ENCODE data around the gene OTULIN.

Gene OTULIN

DNA sequence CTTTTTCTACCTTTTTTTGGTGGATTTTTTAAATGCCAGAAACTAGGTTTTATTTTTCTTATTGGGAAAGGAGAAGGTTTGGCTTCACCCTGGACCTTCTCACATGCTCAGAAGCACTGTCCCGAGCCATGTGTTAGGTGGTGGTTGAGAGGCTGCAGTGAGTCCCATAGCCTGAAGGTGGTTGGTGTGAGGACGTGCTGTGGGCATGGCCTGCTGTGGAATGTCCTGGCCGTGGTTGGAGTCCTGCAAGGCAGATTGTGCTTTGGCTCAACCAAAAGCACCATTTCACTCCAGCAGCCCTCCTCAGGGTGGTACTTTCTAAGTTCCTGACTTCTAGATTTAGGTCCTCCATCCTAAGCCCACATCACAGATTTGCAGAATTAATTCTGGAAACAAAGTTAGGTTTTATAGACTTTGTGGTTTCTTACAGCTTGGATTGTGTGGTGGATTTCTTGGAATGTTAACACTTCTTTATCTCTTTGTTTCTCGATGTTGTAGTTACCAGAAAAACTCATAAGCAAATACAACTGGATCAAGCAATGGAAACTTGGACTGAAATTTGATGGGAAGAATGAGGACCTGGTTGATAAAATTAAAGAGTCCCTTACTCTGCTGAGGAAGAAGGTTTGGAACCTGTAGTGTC, 22.6 kb downstream of the OTULIN start:
- peak overlapping the region; percentile 62 for H3K27ac ChIP-seq
- peak; percentile 33 for DNase-seq (ENCODE audit: low read depth, low spot score)

GRCh38 chr5:14693070-14693469, 28.6 kb downstream of the OTULIN start:
- H3K27ac ChIP-seq = no peak overlapping the region
- DNase-seq (ENCODE audit: low read depth, low spot score) = no peak

DNA sequence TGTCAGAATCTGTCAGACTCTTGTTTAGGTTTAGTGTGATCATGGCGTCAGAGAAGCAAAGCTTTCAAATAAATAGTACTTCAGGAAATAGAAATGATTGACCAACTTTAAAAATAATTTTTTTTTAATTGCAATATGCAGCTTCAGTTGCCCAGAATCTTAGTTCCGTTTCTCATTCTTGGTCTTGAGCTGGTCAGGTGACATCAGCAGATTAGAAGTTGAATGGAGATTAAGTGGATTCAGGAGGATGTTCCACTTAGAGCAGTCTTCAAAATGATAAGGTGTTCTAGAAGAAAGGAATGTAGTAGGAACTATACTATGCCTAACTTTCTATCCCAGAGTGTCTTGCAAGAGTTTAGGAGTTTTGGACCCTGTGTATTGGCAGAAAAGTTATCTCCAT, 30.6 kb downstream of the OTULIN start:
- no peak overlapping the region for H3K27ac ChIP-seq
- DNase-seq (ENCODE audit: low read depth, low spot score) = no peak

- DNase-seq (ENCODE audit: low read depth, low spot score) = no peak
These were observed 31.5 kb downstream of the OTULIN start for GRCh38 chr5:14696057-14696456.

DNA sequence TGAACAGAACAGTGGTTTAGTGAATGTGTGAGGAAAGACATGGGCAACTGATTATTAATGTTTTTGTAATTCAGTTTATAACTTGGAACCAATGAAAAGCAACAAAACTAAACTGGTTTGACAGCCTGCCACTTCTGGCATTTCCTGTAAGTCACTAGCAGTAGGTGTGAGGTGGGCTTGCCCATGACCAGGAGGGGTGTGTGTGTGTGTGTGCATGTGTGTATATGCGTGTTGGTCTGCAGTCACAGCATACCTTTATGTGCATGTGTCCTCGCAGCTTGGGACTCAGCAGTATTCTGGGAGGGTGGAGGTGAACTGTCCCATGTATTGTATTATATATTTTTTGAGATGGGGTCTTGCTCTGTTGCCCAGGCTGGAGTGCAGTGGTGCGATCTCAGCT, 32.3 kb downstream of the OTULIN start:
- no peak overlapping the region for H3K27ac ChIP-seq
- no peak for DNase-seq (ENCODE audit: low read depth, low spot score)

More at GRCh38 chr5:14696057-14696456, 31.5 kb downstream of the OTULIN start:
- no peak overlapping the region for H3K27ac ChIP-seq

DNA sequence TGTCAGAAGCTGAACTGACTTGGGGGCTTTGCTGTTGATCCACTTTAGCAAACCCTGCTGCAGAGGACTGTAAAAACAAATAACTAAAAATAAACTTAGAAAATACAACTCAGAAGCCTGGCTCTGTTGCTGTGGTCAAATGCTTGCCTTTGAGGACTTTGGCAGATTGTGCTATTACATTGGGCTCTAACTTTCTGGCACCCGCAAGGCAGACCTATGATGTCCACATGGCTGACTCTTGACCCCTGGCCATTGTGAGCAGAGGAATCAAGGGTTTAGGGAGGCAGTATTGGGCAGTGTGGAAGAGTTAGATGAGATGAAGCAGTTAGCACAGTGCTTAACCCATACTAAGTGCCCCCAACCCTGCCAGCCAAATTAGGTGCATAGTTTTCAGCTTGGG, 34.0 kb downstream of the OTULIN start:
- DNase-seq (ENCODE audit: low read depth, low spot score) = no peak
- H3K27ac ChIP-seq = no peak overlapping the region

DNA sequence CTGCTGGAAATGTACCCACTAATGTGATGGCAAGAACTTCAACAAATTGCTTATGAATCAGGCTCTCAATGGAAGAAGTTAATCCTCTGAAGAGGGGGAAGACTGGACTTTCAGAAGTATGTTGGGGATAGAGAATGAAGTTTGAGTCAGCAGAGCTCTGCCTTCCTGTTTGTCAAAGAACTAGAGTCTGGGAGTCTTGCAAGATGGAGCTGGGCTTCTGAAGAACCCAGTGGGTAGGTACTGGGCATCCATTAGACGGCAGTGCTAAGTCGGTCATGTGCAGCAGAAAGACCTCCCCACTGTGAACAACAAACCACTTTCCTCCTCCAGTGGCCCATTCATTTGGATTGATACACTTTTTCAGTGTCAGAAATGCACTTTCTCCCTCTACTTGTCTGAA, 34.6 kb downstream of the OTULIN start:
- no peak for DNase-seq (ENCODE audit: low read depth, low spot score)

GRCh38 chr5:14699807-14700400, 35.4 kb downstream of the OTULIN start:
- H3K27ac ChIP-seq = no peak overlapping the region
- DNase-seq (ENCODE audit: low read depth, low spot score) = no peak

More for the DNA sequence above, 34.6 kb downstream of the OTULIN start:
- H3K27ac ChIP-seq = no peak overlapping the region

DNA sequence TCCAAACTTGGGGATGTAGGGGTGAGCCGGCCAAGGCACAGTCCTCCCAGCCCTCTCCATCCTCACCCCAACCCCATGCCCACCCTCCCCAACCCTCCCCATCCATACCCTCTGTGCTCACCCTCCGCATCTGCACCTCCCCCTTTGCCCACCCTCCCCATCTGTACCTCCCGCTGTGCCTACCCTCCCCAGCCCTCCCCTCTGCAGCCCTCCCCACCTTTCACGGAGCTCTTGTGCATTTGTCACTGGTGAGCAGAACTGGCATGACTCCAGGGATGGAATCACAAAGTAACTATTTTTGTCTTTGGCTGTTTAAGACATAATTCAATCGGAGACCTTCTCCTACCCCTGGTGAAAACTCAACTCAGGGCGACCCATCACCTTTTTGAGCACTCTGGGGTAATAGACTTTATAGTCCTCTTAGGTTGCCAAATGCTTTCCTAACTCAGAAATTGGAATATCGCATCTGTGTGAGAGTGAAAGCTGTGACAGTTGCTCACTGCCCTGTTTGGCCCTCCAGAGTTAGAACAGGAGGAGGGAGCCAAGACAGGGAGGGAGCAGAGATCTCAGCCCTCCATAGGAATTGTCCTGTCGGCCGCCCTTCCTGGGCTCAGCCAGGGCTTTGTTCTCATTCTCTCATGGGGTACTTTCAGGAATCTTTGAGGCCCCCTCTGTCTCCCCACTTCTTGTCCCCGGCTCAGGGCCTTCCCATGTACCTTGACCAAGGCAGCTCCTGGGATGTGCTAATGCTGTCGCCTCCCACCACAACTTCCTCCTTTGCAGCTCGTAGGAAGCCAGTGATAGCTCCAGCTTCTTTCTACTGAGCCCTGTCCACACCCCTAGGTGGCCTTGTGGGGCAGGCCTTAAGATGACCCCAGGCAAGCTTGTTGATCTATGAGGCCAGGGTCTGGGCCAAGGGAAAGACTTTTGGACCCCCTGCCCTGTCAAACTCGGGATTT, 36.2 kb downstream of the OTULIN start:
- no peak for DNase-seq (ENCODE audit: low read depth, low spot score)
- H3K27ac ChIP-seq = no peak overlapping the region

GRCh38 chr5:14701556-14701955, 37.0 kb downstream of the OTULIN start:
- peak overlapping the region; percentile 71 for H3K27ac ChIP-seq
- DNase-seq (ENCODE audit: low read depth, low spot score) = no peak

GRCh38 chr5:14702238-14702839, 37.8 kb downstream of the OTULIN start:
- H3K27ac ChIP-seq = peak overlapping the region; percentile 71
- DNase-seq (ENCODE audit: low read depth, low spot score) = peak; percentile 18

GRCh38 chr5:14705556-14705955, 41.0 kb downstream of the OTULIN start:
- no peak for DNase-seq (ENCODE audit: low read depth, low spot score)
- no peak overlapping the region for H3K27ac ChIP-seq

- peak overlapping the region; percentile 4 for H3K27ac ChIP-seq
- no peak for DNase-seq (ENCODE audit: low read depth, low spot score)
These were observed 42.1 kb downstream of the OTULIN start for GRCh38 chr5:14706615-14707021.

- no peak overlapping the region for H3K27ac ChIP-seq
- DNase-seq (ENCODE audit: low read depth, low spot score) = no peak
These were observed 43.4 kb downstream of the OTULIN start for GRCh38 chr5:14707811-14708390.

GRCh38 chr5:14708551-14708950, 44.0 kb downstream of the OTULIN start:
- DNase-seq (ENCODE audit: low read depth, low spot score) = no peak
- H3K27ac ChIP-seq = no peak overlapping the region

GRCh38 chr5:14710313-14710994, 45.9 kb downstream of the OTULIN start:
- no peak for DNase-seq (ENCODE audit: low read depth, low spot score)
- H3K27ac ChIP-seq = no peak overlapping the region

DNA sequence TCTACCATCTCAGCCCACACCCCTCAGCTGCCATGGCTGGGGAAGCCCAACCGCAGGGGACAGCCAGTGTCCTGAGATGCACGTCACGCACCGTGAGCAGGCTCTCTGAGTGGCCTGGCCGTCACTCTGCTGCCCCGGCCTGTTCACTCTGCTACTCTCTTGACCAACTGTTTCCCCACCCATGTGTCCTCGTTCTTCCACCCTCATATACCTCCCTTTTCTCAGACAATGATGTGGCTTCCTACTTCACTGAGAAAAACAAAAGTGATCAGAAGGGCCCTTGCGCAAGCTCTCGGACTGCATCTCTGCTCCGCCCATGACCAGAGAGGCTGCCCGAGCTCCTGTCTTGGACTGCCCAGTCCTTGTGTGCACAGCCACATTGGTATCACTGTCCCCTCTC, 47.6 kb downstream of the OTULIN start:
- no peak overlapping the region for H3K27ac ChIP-seq
- DNase-seq (ENCODE audit: low read depth, low spot score) = no peak

- no peak overlapping the region for H3K27ac ChIP-seq
- DNase-seq (ENCODE audit: low read depth, low spot score) = no peak
These were observed 48.1 kb downstream of the OTULIN start for GRCh38 chr5:14712666-14713065.

- H3K27ac ChIP-seq = no peak overlapping the region
- DNase-seq (ENCODE audit: low read depth, low spot score) = no peak
These were observed 49.2 kb downstream of the OTULIN start for GRCh38 chr5:14713476-14714390.
